SK-MEL-5 (cell line): ENCODE data around the gene DENND1A. TPM values are rescaled to one million over a fixed set of nuclear protein-coding genes. Genes with fewer than 3 reads are reported as not detected.

Experiments used
- DNase-seq: peaks from one replicate; pipeline ENCODE4 v3.0.0-alpha.2; 2016; ENCODE audit warnings: low read depth, low spot score
- in situ Hi-C: cut with HindIII; loops from 2 replicates; pipeline ENCODE4 v1.10.0; 2016; ENCODE audit warnings: low sequenced_read_pairs, high pct_unique_total_duplicates, low pct_unique_long_range_greater_than_20kb
- total RNA-seq: library from RNA; depleted of rRNA; stranded (reverse); fragments of >200 nt; shearing (Covaris generic); gene quantifications from 2 replicates; pipeline ENCODE4 v1.2.3, GENCODE V29; 2014

The DENND1A gene
- total RNA-seq, 1 experiment from 2014 or later = 30.4 TPM

- in situ Hi-C loops = no loop called here
- DNase-seq = no peak
These were observed 418.3 kb downstream of the DENND1A start for GRCh38 chr9:123511326-123512277.

DNA sequence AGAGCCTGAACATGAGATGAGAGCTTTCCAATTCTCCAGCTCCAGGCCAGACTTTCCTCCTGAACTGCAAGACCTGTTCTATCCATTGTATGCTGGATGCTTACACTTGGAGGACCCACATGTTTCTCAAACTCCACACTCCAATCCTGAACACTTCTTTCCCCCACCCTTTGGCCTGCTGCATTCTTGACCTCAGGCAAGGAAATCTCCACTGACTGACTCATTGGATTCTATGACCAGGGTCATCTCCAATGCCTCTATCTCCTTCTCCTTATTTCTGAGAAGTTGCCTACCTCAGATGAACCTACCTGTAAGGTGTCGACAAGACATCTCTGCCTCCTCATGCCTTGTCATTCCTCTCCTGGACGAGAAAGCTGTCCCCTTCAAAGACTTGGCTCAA is 420.3 kb downstream of the DENND1A start:
- DNase-seq = no peak
- in situ Hi-C loops = no loop called here

GRCh38 chr9:123508048-123508447 is 421.9 kb downstream of the DENND1A start:
- no peak for DNase-seq

GRCh38 chr9:123505496-123505895 is 424.4 kb downstream of the DENND1A start:
- no peak for DNase-seq
- in situ Hi-C loops = no loop called here

More at GRCh38 chr9:123508048-123508447, 421.9 kb downstream of the DENND1A start:
- in situ Hi-C loops = no loop called here

- DNase-seq = no peak
- in situ Hi-C loops = no loop called here
These were observed 429.6 kb downstream of the DENND1A start for GRCh38 chr9:123500336-123500735.

- in situ Hi-C loops = no loop called here
- DNase-seq = no peak
These were observed 432.1 kb downstream of the DENND1A start for GRCh38 chr9:123497830-123498229.

DNA sequence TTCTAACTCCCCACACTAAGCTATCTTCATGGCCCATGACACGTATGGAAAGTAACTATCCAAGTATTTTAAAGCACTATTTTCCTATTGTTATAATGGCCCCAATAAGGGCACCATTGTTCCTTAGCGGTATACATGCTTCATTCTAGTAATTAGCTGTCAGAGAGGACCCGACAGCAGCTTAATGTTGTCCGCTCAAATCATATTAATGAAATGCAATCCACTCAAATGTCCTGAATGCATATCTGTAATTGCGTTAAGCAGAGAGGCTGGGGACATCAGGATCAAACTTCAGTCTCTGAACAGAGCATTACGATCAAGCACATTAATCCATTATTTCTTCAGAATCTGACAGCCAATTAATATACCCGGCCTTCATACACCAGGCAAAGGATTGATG is 434.2 kb downstream of the DENND1A start:
- in situ Hi-C loops = no loop called here
- DNase-seq = no peak

- in situ Hi-C loops = no loop called here
- no peak for DNase-seq
These were observed 436.3 kb downstream of the DENND1A start for GRCh38 chr9:123493627-123494026.

GRCh38 chr9:123490688-123491087 is 439.2 kb downstream of the DENND1A start:
- no peak for DNase-seq
- in situ Hi-C loops = no loop called here

DNA sequence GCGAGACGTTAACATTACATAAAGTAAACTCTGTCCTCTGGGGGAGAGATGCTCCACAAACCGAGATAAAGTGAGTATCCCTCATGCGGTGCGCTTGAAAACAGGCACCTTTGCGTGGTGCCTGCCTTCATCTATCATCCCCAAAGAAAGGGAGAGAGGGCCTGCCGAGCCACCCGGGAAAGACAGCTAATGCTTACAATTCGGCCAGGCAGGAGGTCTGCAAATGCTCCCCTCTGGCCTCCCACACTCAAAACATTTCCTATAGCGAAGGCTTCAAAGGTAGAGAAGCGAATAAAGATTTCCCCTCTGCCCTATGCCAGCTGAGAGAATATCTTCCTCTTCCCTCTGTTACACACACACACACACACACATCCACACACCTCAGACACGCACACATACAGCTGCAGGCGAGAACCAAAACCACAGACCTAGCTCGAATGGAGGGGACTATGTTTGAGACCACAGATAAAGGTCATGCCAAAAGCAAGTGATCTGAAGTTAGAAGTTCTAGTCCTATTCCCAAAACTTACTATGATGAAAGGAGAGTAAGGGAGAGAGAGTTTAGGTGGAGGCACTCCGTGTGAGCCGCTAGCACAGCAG is 441.1 kb downstream of the DENND1A start:
- in situ Hi-C loops = no loop called here

GRCh38 chr9:123487944-123488548 is 441.9 kb downstream of the DENND1A start:
- in situ Hi-C loops = no loop called here
- no peak for DNase-seq

More for the DNA sequence above, 441.1 kb downstream of the DENND1A start:
- DNase-seq = no peak

- in situ Hi-C loops = no loop called here
These were observed 443.5 kb downstream of the DENND1A start for GRCh38 chr9:123486431-123486830.

DNA sequence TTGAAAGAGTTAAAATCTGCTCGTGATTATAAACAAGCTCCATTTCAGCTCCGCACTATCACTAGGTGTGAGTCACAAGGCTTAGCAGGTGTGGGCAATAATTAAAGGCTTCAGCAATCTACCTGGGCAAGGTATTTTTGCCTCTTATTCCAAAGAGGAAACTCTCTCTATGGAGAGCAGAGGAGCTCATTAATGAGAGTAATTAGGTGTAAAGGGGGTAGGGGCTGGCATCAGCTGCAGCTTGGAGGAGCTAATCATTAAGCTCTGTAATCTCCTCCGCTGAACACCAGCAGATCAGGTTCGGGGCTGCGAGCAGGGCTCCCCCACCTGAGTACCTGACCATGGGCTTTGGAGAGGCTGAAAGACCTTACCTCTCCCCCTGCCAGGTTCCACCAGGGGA is 444.7 kb downstream of the DENND1A start:
- DNase-seq = no peak
- in situ Hi-C loops = no loop called here

More at GRCh38 chr9:123486431-123486830, 443.5 kb downstream of the DENND1A start:
- no peak for DNase-seq

- in situ Hi-C loops = no loop called here
- no peak for DNase-seq
These were observed 445.8 kb downstream of the DENND1A start for GRCh38 chr9:123484130-123484529.

GRCh38 chr9:123483191-123483803 is 446.6 kb downstream of the DENND1A start:
- in situ Hi-C loops = no loop called here
- no peak for DNase-seq

DNA sequence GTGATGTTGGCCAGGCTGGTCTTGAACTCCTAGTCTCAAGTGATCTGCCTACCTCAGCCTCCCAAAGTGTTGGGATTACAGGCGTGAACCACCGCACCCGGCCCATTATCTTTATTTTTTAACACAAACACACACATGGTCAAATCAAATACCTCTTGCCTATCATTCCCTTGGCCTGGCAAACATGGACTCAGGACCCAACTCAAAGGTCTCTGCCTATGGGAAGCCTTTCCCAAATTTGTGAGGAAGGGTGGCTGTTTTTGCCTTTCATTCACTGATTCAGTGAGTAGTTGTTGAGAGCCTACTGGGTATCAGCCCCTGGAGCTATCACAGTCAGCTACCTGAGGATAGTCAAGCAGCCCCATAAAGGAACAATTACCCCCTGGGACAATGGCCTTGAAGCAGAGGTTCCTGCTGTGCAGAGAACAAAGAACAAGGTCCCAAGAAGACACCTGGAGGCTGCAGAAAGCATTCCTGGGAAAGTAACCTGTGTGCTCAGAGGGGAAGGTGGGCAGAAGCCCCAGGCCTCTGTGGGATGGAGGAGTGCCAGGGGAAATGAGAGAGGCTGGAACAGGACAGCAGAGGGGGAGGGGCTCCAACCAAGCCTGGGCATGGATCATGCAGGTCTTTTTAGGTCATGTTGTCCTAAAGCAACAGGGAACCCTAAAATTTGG is 447.5 kb downstream of the DENND1A start:
- DNase-seq = no peak
- in situ Hi-C loops = no loop called here

GRCh38 chr9:123481209-123481865 is 448.6 kb downstream of the DENND1A start:
- DNase-seq = no peak
- in situ Hi-C loops = no loop called here
